ENCODE data around the gene BANK1. TPM values are rescaled to one million over a fixed set of nuclear protein-coding genes. Genes with fewer than 3 reads are reported as not detected.

The BANK1 gene
- total and polyA plus RNA-seq, 2 donors from 2014 or later = 1.8 to 7.4 TPM

DNA sequence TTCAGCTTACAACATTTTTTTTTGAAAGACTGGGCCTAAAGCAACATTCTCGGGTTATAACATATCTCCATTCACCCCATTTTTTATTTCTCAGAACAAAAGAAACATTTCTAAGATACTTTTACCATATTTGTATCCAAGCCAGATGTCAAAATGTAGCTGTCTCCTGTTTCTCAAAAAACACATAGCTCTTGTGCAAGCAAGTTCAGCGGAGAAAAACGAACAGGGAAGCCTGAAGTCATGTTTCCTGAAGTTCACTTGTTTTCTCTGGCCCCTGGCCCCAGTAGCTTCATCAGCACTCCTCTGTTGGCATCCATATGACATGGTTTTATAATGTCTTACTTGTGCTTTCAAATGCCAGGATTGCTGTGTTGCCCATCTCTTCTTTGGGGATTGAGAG, 218.2 kb downstream of the BANK1 start:
- Histone ChIP-seq H3K4me1 (ENCODE audit: control insufficient read depth in 2 of 3, insufficient read depth in 2 of 3, low read depth in 1 of 3, low read length in 3 of 3) (no peaks in the 10 kb centered on the region), H3K4me3 (ENCODE audit: low read length in 3 of 3) (no peak overlapping the region), H3K36me3 (ENCODE audit: control insufficient read depth in 2 of 3, insufficient read depth in 3 of 3, low read length in 3 of 3) (no peaks in the 10 kb centered on the region), H3K9me3 (ENCODE audit: control insufficient read depth in 2 of 3, insufficient read depth in 1 of 3, low read length in 3 of 3) (no peaks in the 10 kb centered on the region), H3K27me3 (ENCODE audit: control insufficient read depth, insufficient read depth, low read length) (no peaks in the 10 kb centered on the region), H3K9ac (ENCODE audit: low read length in 3 of 3) (no peak overlapping the region), H3K27ac (ENCODE audit: low read depth in 2 of 2, low read length in 2 of 2) (no peak overlapping the region)
- TF ChIP-seq, protein P1, sequence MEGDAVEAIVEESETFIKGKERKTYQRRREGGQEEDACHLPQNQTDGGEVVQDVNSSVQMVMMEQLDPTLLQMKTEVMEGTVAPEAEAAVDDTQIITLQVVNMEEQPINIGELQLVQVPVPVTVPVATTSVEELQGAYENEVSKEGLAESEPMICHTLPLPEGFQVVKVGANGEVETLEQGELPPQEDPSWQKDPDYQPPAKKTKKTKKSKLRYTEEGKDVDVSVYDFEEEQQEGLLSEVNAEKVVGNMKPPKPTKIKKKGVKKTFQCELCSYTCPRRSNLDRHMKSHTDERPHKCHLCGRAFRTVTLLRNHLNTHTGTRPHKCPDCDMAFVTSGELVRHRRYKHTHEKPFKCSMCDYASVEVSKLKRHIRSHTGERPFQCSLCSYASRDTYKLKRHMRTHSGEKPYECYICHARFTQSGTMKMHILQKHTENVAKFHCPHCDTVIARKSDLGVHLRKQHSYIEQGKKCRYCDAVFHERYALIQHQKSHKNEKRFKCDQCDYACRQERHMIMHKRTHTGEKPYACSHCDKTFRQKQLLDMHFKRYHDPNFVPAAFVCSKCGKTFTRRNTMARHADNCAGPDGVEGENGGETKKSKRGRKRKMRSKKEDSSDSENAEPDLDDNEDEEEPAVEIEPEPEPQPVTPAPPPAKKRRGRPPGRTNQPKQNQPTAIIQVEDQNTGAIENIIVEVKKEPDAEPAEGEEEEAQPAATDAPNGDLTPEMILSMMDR (IDR thresholded peaks at IDR 0.05; ENCODE audit: borderline replicate concordance, extremely low read depth, insufficient read depth) = no peak
- intact Hi-C loops (cut with DNase I) = no loop called here
- no peak for DNase-seq
- FAIRE-seq = no peak

DNA sequence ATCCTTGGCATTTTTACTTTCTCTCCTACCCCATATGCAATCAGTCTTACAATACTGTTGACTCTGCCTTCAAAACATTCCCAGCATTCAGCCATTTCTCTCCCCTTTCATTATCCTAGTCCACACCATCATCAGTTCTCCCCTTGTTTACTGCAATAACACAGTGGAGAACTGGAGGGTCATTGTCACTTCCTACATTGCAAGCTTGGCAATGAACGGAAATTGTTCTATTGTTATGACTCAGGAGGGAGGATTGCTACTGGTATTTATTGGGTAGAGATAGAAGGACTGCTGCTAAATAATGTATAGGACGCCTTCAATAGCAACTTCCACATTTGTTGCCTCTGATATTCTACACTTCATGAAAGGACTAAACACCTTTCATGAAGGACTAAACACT, 231.8 kb downstream of the BANK1 start:
- Histone ChIP-seq H3K9ac (ENCODE audit: low read length in 3 of 3) (no peak overlapping the region), H3K27me3 (ENCODE audit: control insufficient read depth, insufficient read depth, low read length) (no peaks in the 10 kb centered on the region), H3K36me3 (ENCODE audit: control insufficient read depth in 2 of 3, insufficient read depth in 3 of 3, low read length in 3 of 3) (no peaks in the 10 kb centered on the region), H3K9me3 (ENCODE audit: control insufficient read depth in 2 of 3, insufficient read depth in 1 of 3, low read length in 3 of 3) (no peaks in the 10 kb centered on the region), H3K4me1 (ENCODE audit: control insufficient read depth in 2 of 3, insufficient read depth in 2 of 3, low read depth in 1 of 3, low read length in 3 of 3) (no peaks in the 10 kb centered on the region), H3K4me3 (ENCODE audit: low read length in 3 of 3) (no peak overlapping the region), H3K27ac (ENCODE audit: low read depth in 2 of 2, low read length in 2 of 2) (no peak overlapping the region)
- TF ChIP-seq, protein P1 (IDR thresholded peaks at IDR 0.05; ENCODE audit: borderline replicate concordance, extremely low read depth, insufficient read depth) = no peak
- DNase-seq (no peak), FAIRE-seq (no peak)
- intact Hi-C loops (cut with DNase I) = no loop called here

DNA sequence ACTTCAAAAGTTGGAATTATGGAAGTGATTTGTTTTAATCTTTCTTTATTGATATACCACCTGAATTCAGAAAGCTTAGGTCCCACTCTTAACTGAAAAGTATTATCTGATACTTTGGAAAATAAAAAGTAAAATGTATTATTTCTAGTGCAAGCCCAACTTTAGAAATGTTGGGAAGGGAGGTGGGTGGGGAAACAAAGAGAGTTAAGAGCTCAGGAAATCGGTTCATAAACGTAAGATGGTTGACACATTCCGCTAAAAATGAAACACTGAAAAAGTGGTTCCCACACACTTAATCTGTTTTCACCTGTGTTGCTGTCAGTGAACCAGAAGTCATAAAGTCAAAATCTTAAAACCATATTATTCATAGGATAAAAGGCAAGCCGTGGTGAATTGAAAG, 237.4 kb downstream of the BANK1 start:
- Histone ChIP-seq H3K9me3 (ENCODE audit: control insufficient read depth in 2 of 3, insufficient read depth in 1 of 3, low read length in 3 of 3) (no peaks in the 10 kb centered on the region), H3K27me3 (ENCODE audit: control insufficient read depth, insufficient read depth, low read length) (no peaks in the 10 kb centered on the region), H3K4me3 (ENCODE audit: low read length in 3 of 3) (no peak overlapping the region), H3K36me3 (ENCODE audit: control insufficient read depth in 2 of 3, insufficient read depth in 3 of 3, low read length in 3 of 3) (no peaks in the 10 kb centered on the region), H3K4me1 (ENCODE audit: control insufficient read depth in 2 of 3, insufficient read depth in 2 of 3, low read depth in 1 of 3, low read length in 3 of 3) (no peaks in the 10 kb centered on the region), H3K27ac (ENCODE audit: low read depth in 2 of 2, low read length in 2 of 2) (no peak overlapping the region), H3K9ac (ENCODE audit: low read length in 3 of 3) (no peak overlapping the region)
- TF ChIP-seq, protein P1 (IDR thresholded peaks at IDR 0.05; ENCODE audit: borderline replicate concordance, extremely low read depth, insufficient read depth) = no peak
- FAIRE-seq (no peak), DNase-seq (no peak)
- intact Hi-C loops (cut with DNase I) = no loop called here

DNA sequence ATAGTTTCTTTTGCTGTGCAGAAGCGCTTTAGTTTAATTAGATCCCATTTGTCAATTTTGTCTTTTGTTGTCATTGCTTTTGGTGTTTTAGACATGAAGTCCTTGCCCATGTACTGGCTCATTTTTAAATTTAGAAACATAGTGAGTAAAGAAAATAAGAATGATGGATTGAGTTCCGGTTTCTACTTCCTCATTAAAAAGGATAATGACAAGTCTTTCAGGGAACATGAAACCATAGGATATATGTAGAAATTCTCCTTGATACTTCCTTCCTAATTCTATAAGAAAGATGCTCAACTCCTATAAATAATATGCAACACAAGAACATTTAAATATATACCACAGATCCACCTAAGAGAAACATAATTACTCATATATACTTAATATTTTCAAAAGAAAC, 240.9 kb downstream of the BANK1 start:
- Histone ChIP-seq H3K27ac (ENCODE audit: low read depth in 2 of 2, low read length in 2 of 2) (no peak overlapping the region), H3K9ac (ENCODE audit: low read length in 3 of 3) (no peak overlapping the region), H3K36me3 (ENCODE audit: control insufficient read depth in 2 of 3, insufficient read depth in 3 of 3, low read length in 3 of 3) (no peaks in the 10 kb centered on the region), H3K4me1 (ENCODE audit: control insufficient read depth in 2 of 3, insufficient read depth in 2 of 3, low read depth in 1 of 3, low read length in 3 of 3) (no peaks in the 10 kb centered on the region), H3K4me3 (ENCODE audit: low read length in 3 of 3) (no peak overlapping the region), H3K27me3 (ENCODE audit: control insufficient read depth, insufficient read depth, low read length) (no peaks in the 10 kb centered on the region), H3K9me3 (ENCODE audit: control insufficient read depth in 2 of 3, insufficient read depth in 1 of 3, low read length in 3 of 3) (no peaks in the 10 kb centered on the region)
- DNase-seq (no peak), FAIRE-seq (no peak)
- intact Hi-C loops (cut with DNase I) = no loop called here
- TF ChIP-seq, protein P1 (IDR thresholded peaks at IDR 0.05; ENCODE audit: borderline replicate concordance, extremely low read depth, insufficient read depth) = no peak
